NT2/D1 (cell line): ENCODE measurements around the gene NRARP.
A peak's percentile ranks its signal among the peaks of the same experiment; 100 is the strongest.

Source experiments
- DNase-seq: peaks from one replicate; pipeline ENCODE4 v3.0.0-alpha.2; 2011; ENCODE audit warnings: low read depth, low spot score
- H3K27me3 ChIP-seq: 2 replicates; pipeline ENCODE4 v1.6.0; 2011; ENCODE audit warnings: mild to moderate bottlenecking; ENCODE audit not compliant: insufficient read length, insufficient read depth
- H3K36me3 ChIP-seq: 2 replicates; pipeline ENCODE4 v1.6.1; 2011; ENCODE audit warnings: mild to moderate bottlenecking, low read length, mixed read lengths; ENCODE audit not compliant: insufficient read depth, insufficient read length
- H3K4me1 ChIP-seq: 2 replicates; pipeline ENCODE4 v1.5.1; 2011; ENCODE audit not compliant: insufficient read depth, insufficient read length
- H3K4me3 ChIP-seq: 2 replicates; pipeline ENCODE4 v1.5.1; 2011; ENCODE audit warnings: low read depth; ENCODE audit not compliant: insufficient read length
- H3K9ac ChIP-seq: 2 replicates; pipeline ENCODE4 v1.6.0; 2011; ENCODE audit warnings: low read depth; ENCODE audit not compliant: insufficient read length
- H3K9me3 ChIP-seq: 2 replicates; pipeline ENCODE4 v1.5.1; 2011; ENCODE audit warnings: mild to moderate bottlenecking, low read length; ENCODE audit not compliant: insufficient read depth
- SUZ12 ChIP-seq: IDR thresholded peaks from 2 replicates; pipeline ENCODE4 v1.6.1; 2011; ENCODE audit not compliant: insufficient read length, insufficient read depth; ENCODE audit errors: extremely low read depth
- YY1 ChIP-seq: IDR thresholded peaks from 2 replicates; pipeline ENCODE4 v1.6.1; 2011; ENCODE audit not compliant: insufficient read length, insufficient read depth
- ZNF274 ChIP-seq: IDR thresholded peaks from 2 replicates; pipeline ENCODE4 v1.6.1; 2011; ENCODE audit warnings: mild to moderate bottlenecking, low read depth, low read length

The NRARP gene

DNA sequence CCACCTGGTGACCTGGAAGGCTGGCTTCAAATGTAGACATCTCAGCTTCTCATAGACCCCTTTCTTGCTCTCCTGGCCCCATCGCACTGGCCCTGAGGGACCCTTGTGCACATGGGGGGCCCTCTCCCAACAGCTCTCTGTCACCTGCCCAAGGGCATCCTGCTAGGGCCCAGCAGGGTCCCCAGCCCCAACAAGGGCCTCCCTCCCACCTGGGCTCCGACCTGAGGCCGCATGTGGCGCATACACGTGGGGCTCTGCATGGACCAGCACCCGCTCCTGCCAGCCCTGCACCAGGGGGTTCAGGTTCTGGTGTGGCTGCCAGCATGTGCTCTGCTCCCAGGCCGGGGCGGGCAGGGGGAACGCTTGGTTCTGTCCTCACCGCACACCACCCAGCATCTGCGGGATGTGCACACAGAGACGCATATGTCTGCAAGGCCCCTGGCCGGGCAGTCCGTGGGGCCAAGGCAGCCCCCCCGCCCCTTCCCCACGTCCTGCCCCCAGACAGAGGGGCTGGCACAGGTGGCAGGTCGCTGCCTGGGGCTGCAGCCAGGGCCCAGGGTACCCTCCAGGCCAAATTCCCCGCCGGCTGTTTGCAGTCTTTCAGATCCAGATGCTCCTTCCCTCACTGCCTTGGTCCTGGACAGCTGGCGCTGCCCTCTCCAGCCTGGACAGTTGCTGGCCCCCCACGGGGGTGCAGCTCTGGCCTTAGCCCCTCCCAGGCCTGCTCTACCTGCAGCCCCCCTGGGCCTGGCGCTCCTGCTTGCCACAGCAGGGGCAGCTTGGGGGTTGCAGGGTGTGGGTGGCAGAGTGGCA is 17.9 kb upstream of the NRARP start:
- H3K27me3 ChIP-seq = peaks cover 10% of the 10 kb centered on the region
- H3K9me3 ChIP-seq = no peaks in the 10 kb centered on the region
- peak overlapping the region; percentile 33 for H3K9ac ChIP-seq
- peaks cover 40% of the 10 kb centered on the region for H3K4me1 ChIP-seq
- no peaks in the 10 kb centered on the region for H3K36me3 ChIP-seq
- DNase-seq = no peak
- H3K4me3 ChIP-seq = no peak overlapping the region
- no peak for TF ChIP-seq ZNF274
- TF ChIP-seq SUZ12 = no peak
- TF ChIP-seq YY1 = no peak

DNA sequence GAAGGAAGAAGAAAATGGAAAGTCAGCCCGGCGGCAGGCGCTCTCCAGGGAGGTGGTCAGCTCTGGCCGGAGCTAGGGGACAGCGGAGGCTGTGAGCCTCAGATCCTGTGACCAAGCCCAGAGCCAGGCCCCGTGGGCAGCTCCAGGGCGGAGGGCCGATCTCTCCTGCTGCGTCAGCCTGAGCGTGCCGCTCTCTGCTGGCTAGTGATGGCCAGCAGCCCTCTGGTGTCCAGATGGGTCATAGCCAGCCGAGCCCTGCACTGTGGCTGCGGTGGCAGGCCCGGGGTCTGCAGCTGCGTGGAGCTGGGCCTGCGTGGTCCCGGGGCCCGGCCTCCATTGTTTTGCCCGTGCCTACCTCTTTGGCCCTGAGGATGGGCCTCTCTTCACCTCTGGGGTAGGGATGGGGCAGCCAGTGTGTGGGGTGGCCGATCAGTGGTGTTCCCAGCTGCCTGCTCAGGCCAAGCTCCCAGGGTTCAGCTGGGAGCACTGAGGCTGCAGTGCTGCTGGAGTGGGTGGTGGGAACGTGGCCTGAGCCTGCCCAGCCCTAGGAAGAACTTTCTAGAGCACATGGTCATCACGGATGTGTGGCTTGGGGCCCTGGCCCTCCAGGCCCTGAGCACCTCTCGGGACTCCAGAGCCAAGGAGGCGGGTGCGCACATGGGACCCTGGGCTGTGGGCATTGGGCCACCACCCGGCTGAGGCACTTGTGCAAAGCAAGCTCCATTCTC is 17.1 kb upstream of the NRARP start:
- Histone ChIP-seq H3K36me3 (no peaks in the 10 kb centered on the region), H3K9ac (peak overlapping the region; percentile 0), H3K4me1 (peaks cover 44% of the 10 kb centered on the region), H3K9me3 (no peaks in the 10 kb centered on the region), H3K4me3 (no peak overlapping the region), H3K27me3 (peaks cover 10% of the 10 kb centered on the region)
- no peak for DNase-seq
- TF ChIP-seq ZNF274 (no peak), SUZ12 (no peak), YY1 (no peak)

GRCh38 chr9:137318602-137319001 is 16.5 kb upstream of the NRARP start:
- Histone ChIP-seq H3K27me3 (peaks cover 10% of the 10 kb centered on the region), H3K36me3 (no peaks in the 10 kb centered on the region), H3K4me1 (peaks cover 48% of the 10 kb centered on the region), H3K9ac (peak overlapping the region; percentile 0), H3K9me3 (no peaks in the 10 kb centered on the region), H3K4me3 (no peak overlapping the region)
- DNase-seq = no peak
- no peak for TF ChIP-seq YY1
- no peak for TF ChIP-seq ZNF274
- TF ChIP-seq SUZ12 = no peak

- Histone ChIP-seq H3K4me1 (peaks cover 52% of the 10 kb centered on the region), H3K36me3 (no peaks in the 10 kb centered on the region), H3K4me3 (no peak overlapping the region), H3K27me3 (peaks cover 10% of the 10 kb centered on the region), H3K9me3 (no peaks in the 10 kb centered on the region), H3K9ac (no peak overlapping the region)
- DNase-seq = no peak
- TF ChIP-seq YY1 (no peak), SUZ12 (no peak), ZNF274 (no peak)
Observed at GRCh38 chr9:137317718-137318511, 15.8 kb upstream of the NRARP start.

DNA sequence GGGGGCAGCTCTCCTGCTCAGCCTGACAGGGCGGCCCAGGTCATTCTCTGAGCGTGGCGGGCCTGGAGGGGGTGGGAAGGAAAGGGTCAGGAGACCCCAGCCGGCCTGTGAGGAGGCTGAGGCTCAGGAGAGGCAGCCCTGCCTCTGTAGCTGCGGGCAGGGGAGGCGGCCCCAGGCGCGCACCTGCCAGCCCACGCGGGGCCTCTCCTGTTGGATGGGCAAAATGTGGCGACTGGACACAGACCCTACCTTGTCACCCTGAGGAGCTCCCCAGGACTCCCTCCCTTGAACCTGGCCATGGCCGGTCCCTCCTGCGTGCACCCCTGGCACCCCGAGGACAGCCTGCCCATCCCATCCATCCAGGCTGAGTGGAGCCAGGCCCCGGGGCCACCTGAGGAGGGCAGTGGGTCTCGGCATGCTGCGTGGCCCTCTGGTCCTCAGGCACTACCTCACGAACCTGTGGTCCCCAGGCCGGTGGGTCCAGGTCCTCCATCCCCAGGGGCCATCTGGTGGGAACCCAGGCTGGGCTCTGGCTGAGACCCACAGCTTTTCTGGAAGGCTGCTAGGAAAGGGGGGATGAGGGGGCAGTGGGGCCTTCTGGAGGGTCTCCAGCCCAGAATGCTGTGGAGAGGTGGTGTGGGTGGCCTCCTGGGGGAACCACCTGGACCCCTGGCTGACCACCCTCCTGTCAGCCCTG is 15.1 kb upstream of the NRARP start:
- TF ChIP-seq SUZ12 = no peak
- no peak for TF ChIP-seq ZNF274
- no peak for TF ChIP-seq YY1
- no peak overlapping the region for H3K4me3 ChIP-seq
- H3K36me3 ChIP-seq = no peaks in the 10 kb centered on the region
- no peak for DNase-seq
- H3K27me3 ChIP-seq = peaks cover 7% of the 10 kb centered on the region
- H3K9me3 ChIP-seq = no peaks in the 10 kb centered on the region
- peaks cover 52% of the 10 kb centered on the region for H3K4me1 ChIP-seq
- peak overlapping the region; percentile 54 for H3K9ac ChIP-seq

- Histone ChIP-seq H3K9ac (peak overlapping the region; percentile 54), H3K9me3 (no peaks in the 10 kb centered on the region), H3K27me3 (no peaks in the 10 kb centered on the region), H3K4me1 (peaks cover 49% of the 10 kb centered on the region), H3K36me3 (no peaks in the 10 kb centered on the region), H3K4me3 (peak overlapping the region; percentile 27)
- no peak for DNase-seq
- TF ChIP-seq ZNF274 (no peak), SUZ12 (no peak), YY1 (no peak)
Observed at GRCh38 chr9:137316012-137316981, 14.2 kb upstream of the NRARP start.
